Neural crest cell (in vitro differentiated cells): ENCODE results near the gene ZNF710. TPM values are rescaled to one million over a fixed set of nuclear protein-coding genes. Genes with fewer than 3 reads are reported as not detected.

ENCODE experiments used
- DNase-seq: peaks from one replicate; pipeline ENCODE4 v3.0.0; 2021; ENCODE audit warnings: low read depth, mixed read lengths, low spot score
- H3K27ac Mint-ChIP-seq: one replicate; pipeline ENCODE4 v1.8.0; 2021; ENCODE audit warnings: mild to moderate bottlenecking, mixed read lengths; ENCODE audit not compliant: unreplicated experiment
- H3K27me3 Mint-ChIP-seq: 2 replicates; pipeline ENCODE4 v1.8.0; 2021; ENCODE audit warnings: low read depth, mild to moderate bottlenecking, mixed read lengths
- H3K36me3 Mint-ChIP-seq: 2 replicates; pipeline ENCODE4 v1.8.0; 2021; ENCODE audit warnings: low read depth, mild to moderate bottlenecking, mixed read lengths
- H3K4me1 Mint-ChIP-seq: 2 replicates; pipeline ENCODE4 v1.8.0; 2021; ENCODE audit warnings: mixed read lengths
- H3K4me3 Mint-ChIP-seq: one replicate; pipeline ENCODE4 v1.8.0; 2021; ENCODE audit warnings: mild to moderate bottlenecking, mixed read lengths
- H3K9me3 Mint-ChIP-seq: 2 replicates; pipeline ENCODE4 v1.8.0; 2021; ENCODE audit warnings: mixed read lengths
- microRNA-seq: library from miRNA; unstranded; fragments of <30 nt; microRNA quantifications from one replicate; pipeline ENCODE4, GENCODE V29; 2020
- total RNA-seq: library from RNA; stranded (reverse); gene quantifications from 2 replicates; pipeline ENCODE4 v1.2.1, GENCODE V29; 2021
- TF ChIP-seq, protein P1 (sequence below): fragments of 200-600 bp; sonication (generic); conservative IDR thresholded peaks from 2 replicates; pipeline ENCODE4 v1.5.0; 2021; ENCODE audit warnings: antibody characterized with exemption, mild to moderate bottlenecking

The ZNF710 gene
- total RNA-seq, 1 donor from 2014 or later: 64.4 TPM

DNA sequence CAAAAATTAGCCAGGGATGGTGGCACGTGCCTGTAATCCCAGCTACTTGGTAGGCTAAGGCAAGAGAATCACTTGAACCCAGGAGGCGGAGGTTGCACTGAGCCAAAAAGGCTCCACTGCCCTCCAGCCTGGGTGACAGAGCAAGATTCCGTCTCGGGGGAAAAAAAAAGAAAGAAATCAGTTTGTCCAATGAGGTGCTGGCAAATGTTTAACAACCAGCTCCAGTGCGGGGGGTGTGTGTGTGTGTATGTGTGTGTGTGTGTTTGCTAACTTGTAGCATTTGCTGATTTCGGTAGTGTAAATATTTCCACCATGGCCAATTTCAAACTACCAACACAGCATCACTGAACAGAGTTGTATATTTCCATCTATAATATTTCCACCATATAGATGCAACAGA is 124.9 kb downstream of the ZNF710 start:
- Mint-ChIP-seq H3K27ac (peak overlapping the region; percentile 80), H3K4me3 (no peak overlapping the region), H3K36me3 (no peaks in the 10 kb centered on the region), H3K27me3 (no peaks in the 10 kb centered on the region), H3K4me1 (peaks cover 7% of the 10 kb centered on the region), H3K9me3 (no peaks in the 10 kb centered on the region)
- DNase-seq: no peak
- TF ChIP-seq, protein P1, sequence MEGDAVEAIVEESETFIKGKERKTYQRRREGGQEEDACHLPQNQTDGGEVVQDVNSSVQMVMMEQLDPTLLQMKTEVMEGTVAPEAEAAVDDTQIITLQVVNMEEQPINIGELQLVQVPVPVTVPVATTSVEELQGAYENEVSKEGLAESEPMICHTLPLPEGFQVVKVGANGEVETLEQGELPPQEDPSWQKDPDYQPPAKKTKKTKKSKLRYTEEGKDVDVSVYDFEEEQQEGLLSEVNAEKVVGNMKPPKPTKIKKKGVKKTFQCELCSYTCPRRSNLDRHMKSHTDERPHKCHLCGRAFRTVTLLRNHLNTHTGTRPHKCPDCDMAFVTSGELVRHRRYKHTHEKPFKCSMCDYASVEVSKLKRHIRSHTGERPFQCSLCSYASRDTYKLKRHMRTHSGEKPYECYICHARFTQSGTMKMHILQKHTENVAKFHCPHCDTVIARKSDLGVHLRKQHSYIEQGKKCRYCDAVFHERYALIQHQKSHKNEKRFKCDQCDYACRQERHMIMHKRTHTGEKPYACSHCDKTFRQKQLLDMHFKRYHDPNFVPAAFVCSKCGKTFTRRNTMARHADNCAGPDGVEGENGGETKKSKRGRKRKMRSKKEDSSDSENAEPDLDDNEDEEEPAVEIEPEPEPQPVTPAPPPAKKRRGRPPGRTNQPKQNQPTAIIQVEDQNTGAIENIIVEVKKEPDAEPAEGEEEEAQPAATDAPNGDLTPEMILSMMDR: no peak

DNA sequence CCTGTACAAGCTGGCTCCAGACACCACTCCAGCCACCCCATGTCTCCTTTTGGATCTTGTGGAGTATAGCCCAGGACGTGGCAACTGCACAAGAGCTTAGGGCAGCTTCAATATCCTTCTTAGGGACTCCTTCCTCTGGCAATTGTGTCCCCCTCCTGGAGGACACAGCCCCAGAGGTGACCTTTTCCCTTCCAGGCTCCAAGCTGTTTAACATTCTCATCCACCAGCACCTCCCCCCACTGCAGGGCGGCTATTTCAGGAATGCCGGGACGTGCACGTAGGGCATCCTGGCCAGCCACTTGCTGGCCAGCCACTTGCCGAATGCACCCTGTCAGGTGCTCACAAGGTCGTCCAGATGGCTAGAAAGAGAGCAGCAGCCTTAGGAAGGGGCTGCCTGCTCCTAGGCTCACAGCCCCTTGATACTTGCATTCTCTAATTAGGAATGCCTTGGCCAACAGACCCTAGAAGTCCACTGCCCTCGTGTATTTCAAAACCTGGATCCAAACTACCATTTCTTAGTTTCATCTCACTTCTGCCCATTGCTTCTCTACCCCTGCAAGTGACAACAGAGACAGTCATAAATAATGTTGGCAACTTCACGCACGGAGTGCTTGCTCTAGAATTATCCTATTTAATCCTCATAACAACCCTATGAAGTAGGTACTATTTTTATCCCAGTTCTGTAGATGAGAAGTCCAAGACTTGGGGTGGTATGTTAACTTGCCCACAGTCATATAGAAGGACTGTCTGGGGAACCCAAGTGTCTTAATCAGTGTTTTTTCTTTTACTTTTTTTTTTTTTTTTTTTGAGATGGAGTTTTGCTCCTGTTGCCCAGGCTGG is 125.7 kb downstream of the ZNF710 start:
- Mint-ChIP-seq H3K4me3 (no peak overlapping the region), H3K27ac (no peak overlapping the region), H3K4me1 (peaks cover 7% of the 10 kb centered on the region), H3K36me3 (no peaks in the 10 kb centered on the region), H3K9me3 (no peaks in the 10 kb centered on the region), H3K27me3 (no peaks in the 10 kb centered on the region)
- no peak for DNase-seq
- TF ChIP-seq, protein P1: no peak

DNA sequence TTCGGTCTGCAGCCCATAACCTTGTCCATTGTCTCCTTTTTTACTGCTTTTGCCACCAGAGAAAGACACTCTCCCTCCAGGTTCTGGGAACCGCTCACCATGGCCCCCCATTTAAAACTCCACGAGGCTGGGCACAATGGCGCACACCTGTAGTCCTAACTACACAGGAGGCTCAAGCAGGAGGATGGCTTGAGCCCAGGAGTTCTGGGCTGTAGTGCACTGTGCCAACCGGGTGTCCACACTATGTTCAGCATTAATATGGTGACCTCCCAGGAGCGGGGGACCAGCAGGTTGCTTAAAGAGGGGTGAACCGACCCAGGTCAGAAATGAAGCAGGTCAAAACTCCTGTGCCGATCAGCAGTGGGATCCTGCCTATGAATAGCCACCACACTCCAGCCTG is 129.2 kb downstream of the ZNF710 start:
- H3K27me3 Mint-ChIP-seq: no peaks in the 10 kb centered on the region
- H3K9me3 Mint-ChIP-seq: no peaks in the 10 kb centered on the region
- no peak overlapping the region for H3K4me3 Mint-ChIP-seq
- no peak for DNase-seq
- no peak overlapping the region for H3K27ac Mint-ChIP-seq
- peaks cover 7% of the 10 kb centered on the region for H3K4me1 Mint-ChIP-seq
- TF ChIP-seq, protein P1: no peak
- no peaks in the 10 kb centered on the region for H3K36me3 Mint-ChIP-seq

Small RNAs within 50 kb of the gene (microRNA-seq; reads per million reads assigned to microRNA genes)
- 42.6 reads per million, percentile 48 among the genes with 10 or more reads in this experiment for gene MIR3174

Other genes starting within 250 kb of the ZNF710 start
- 0.36 and 0.42 TPM in 2 replicates for gene MESP2, start 225.0 kb upstream of the ZNF710 start, total RNA-seq
- 0.45 and 0.77 TPM in 2 replicates for gene ANPEP, start 186.5 kb upstream of the ZNF710 start, total RNA-seq
- 29.8 and 31.6 TPM in 2 replicates for gene AP3S2, start 107.3 kb upstream of the ZNF710 start, total RNA-seq
- 26.0 and 26.6 TPM in 2 replicates for gene ARPIN, start 88.4 kb upstream of the ZNF710 start, total RNA-seq
- 214 and 218 TPM in 2 replicates for gene IDH2, start 101.1 kb downstream of the ZNF710 start, total RNA-seq
- gene SEMA4B, start 200.0 kb downstream of the ZNF710 start, total RNA-seq: 24.0 and 26.3 TPM in 2 replicates
- gene CIB1, start 232.6 kb downstream of the ZNF710 start, total RNA-seq: 23.1 and 24.5 TPM in 2 replicates
- 5.8 and 7.0 TPM in 2 replicates for gene GDPGP1, start 232.9 kb downstream of the ZNF710 start, total RNA-seq
- 0.19 TPM in 1 of 2 replicates, not detected in the other for gene TTLL13, start 248.2 kb downstream of the ZNF710 start, total RNA-seq